ENCODE measurements around the gene RGS3.

The RGS3 gene

DNA sequence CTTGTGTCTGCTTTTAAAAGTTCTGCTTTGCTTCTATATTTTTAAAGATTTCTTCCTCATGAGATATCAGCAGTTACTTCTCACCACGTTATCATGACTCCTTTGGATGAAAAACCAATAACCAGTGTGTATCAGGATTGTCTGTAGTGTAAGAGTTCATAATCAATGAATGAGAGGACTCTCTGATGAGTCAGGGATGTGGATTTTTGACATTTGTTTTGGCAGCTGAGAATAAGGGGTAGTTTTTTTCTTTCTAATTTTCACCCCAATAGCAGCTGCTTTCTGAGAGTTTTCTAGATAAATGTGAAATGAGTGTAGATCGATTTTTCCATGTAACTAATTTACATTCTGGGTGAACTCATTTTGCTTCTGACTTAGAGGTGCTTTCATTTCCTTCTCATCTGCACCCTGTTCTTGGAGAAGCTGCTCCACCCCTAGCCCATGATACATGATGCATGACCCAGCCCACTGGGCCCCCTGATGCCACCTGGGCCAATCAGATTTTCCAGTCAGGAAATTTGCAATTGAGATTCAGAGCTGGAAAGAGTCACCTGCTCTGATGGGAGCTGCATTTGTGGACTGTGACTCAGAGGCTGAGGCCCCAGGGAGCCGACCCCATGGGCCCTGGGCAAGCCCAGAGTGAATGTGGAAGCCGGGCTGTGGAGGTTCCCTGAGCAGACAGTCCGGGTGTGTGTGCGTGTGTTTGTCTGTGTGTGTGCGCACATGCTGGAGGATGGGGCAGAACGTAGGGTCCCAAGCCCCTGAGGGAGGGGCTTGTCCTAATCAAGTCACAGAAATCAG, 159.3 kb downstream of the RGS3 start:
- H3K4me1 ChIP-seq (ENCODE audit: control insufficient read depth, insufficient read depth, low read length, poor library complexity, severe bottlenecking), result no peaks in the 10 kb centered on the region
- no peak overlapping the region for H3K4me3 ChIP-seq (ENCODE audit: insufficient read depth, low read depth, low read length, poor library complexity, severe bottlenecking)
- no peaks in the 10 kb centered on the region for H3K9me3 ChIP-seq (ENCODE audit: control insufficient read depth, low read length)
- no peaks in the 10 kb centered on the region for H3K36me3 ChIP-seq (ENCODE audit: control insufficient read depth, insufficient read depth, low read length)
- DNase-seq, result no peak
- no peaks in the 10 kb centered on the region for H3K27me3 ChIP-seq (replicated peaks; ENCODE audit: control insufficient read depth, insufficient read depth, low read length, poor library complexity, severe bottlenecking)
- H3K27ac ChIP-seq (ENCODE audit: insufficient read depth, low read length, poor library complexity, severe bottlenecking), result no peak overlapping the region

DNA sequence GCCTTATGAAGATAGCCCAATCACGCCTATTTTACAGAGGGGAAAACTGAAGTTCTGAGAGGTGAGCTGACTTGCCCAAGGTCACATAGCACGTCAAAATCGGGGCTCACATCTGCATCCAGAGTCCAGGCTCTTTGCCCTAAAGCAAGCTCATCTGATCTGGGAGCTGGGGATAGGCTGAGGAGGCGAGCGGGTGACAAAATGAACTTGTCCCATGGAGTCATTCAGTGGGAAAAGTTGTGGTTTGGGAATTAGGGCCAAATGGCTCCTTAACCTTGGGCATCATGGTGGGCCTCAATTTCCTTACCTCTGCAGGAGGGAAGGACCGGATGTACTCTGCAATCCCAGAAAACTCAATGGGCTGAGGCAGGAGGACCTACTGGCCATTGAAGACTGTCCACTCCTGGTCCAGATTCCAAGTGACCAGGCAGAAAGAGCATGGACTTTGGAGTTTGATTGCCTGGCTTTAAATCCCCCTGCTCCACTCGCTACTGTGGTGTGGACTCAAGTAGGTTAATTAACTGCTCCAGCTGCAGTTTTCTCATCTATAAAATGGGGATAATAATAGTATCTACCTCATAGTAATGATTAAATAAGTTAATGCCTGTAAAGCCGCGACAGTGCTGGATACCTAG, 160.4 kb downstream of the RGS3 start:
- Histone ChIP-seq H3K27me3 (replicated peaks; ENCODE audit: control insufficient read depth, insufficient read depth, low read length, poor library complexity, severe bottlenecking) (no peaks in the 10 kb centered on the region), H3K36me3 (ENCODE audit: control insufficient read depth, insufficient read depth, low read length) (no peaks in the 10 kb centered on the region), H3K9me3 (ENCODE audit: control insufficient read depth, low read length) (no peaks in the 10 kb centered on the region), H3K4me1 (ENCODE audit: control insufficient read depth, insufficient read depth, low read length, poor library complexity, severe bottlenecking) (no peaks in the 10 kb centered on the region), H3K27ac (ENCODE audit: insufficient read depth, low read length, poor library complexity, severe bottlenecking) (no peak overlapping the region), H3K4me3 (ENCODE audit: insufficient read depth, low read depth, low read length, poor library complexity, severe bottlenecking) (no peak overlapping the region)
- DNase-seq, result no peak

DNA sequence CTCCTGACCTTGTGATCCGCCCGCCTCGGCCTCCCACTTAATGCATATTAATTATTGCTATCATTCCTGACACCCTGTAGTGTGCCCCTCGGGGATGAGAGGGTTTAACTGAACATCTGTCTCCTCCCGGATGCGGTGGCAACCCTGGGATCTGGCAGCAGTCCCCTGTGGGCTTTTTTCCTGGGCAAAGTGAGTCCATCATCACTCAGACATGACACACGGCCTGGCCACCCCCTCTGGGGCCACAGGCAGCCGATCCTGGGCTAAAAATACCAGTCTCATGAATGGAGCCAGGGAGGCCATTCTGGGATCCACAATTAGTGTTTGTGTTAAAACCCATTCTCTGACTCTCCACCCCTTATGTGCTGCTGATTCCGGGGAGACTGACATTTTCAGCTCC, 161.2 kb downstream of the RGS3 start:
- Histone ChIP-seq H3K36me3 (ENCODE audit: control insufficient read depth, insufficient read depth, low read length) (no peaks in the 10 kb centered on the region), H3K4me1 (ENCODE audit: control insufficient read depth, insufficient read depth, low read length, poor library complexity, severe bottlenecking) (no peaks in the 10 kb centered on the region), H3K9me3 (ENCODE audit: control insufficient read depth, low read length) (no peaks in the 10 kb centered on the region), H3K4me3 (ENCODE audit: insufficient read depth, low read depth, low read length, poor library complexity, severe bottlenecking) (no peak overlapping the region), H3K27me3 (replicated peaks; ENCODE audit: control insufficient read depth, insufficient read depth, low read length, poor library complexity, severe bottlenecking) (no peaks in the 10 kb centered on the region), H3K27ac (ENCODE audit: insufficient read depth, low read length, poor library complexity, severe bottlenecking) (no peak overlapping the region)
- DNase-seq, result no peak

DNA sequence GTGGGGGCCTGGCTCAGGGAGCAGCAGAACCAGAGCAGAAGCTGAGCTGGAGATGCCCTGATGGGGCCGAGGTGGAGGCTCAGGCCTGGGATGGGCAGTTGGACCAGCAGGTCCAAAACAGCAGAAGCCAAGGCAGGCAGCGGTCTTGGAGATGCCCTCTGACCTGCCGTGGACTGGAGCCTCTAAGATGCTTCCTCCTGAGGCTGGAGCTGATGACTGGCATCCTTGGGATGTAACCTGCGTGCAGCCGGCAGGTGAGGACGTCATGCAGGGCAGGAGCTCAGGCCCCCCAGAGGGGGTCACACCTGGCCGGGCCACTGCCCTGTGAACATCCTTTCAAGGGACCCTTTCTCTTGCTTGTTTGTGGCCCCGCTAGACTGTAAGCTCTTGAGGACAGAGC, 162.0 kb downstream of the RGS3 start:
- H3K27ac ChIP-seq (ENCODE audit: insufficient read depth, low read length, poor library complexity, severe bottlenecking), result no peak overlapping the region

DNA sequence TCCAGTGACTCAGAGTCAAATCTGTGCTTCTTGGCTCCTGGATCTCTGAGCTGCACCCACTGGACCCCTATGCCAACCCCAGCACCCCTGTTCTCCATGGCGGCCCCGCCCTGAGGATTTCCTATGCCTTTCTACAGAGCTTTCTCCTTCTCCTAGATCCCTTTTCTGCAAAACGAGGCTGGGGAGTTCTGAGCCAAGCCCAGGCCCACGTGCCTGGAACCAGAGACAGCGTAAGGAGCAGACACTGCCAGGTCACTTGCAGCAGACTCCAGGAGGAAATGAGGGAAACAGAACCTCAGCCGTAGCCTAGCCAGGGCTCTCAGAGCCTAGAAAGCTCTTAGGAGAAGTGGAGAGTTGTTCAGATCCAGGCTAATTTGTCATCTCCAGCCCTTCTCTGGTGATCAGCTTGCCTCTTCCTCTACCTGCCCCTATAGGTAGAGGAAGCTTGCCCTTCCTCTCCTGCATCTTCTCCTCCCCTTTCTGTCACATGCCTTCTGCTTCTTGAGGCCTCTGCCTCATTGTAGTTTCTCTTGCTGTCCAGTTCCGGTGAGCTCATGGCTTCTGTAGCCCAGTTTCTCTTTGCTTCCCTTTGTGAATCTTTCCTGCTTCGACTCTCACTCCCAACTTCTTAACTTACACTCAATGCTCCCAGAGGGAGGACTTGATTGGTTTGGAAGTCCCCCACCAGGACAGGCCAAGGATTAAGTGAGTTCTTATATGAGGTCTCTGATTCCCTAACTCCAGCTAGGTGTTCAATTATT, 163.4 kb downstream of the RGS3 start:
- Histone ChIP-seq H3K4me3 (ENCODE audit: insufficient read depth, low read depth, low read length, poor library complexity, severe bottlenecking) (no peak overlapping the region), H3K36me3 (ENCODE audit: control insufficient read depth, insufficient read depth, low read length) (no peaks in the 10 kb centered on the region), H3K9me3 (ENCODE audit: control insufficient read depth, low read length) (no peaks in the 10 kb centered on the region), H3K27me3 (replicated peaks; ENCODE audit: control insufficient read depth, insufficient read depth, low read length, poor library complexity, severe bottlenecking) (no peaks in the 10 kb centered on the region), H3K4me1 (ENCODE audit: control insufficient read depth, insufficient read depth, low read length, poor library complexity, severe bottlenecking) (no peaks in the 10 kb centered on the region), H3K27ac (ENCODE audit: insufficient read depth, low read length, poor library complexity, severe bottlenecking) (no peak overlapping the region)
- DNase-seq, result no peak

More for the DNA sequence above, 162.0 kb downstream of the RGS3 start:
- Histone ChIP-seq H3K27me3 (replicated peaks; ENCODE audit: control insufficient read depth, insufficient read depth, low read length, poor library complexity, severe bottlenecking) (no peaks in the 10 kb centered on the region), H3K9me3 (ENCODE audit: control insufficient read depth, low read length) (no peaks in the 10 kb centered on the region), H3K36me3 (ENCODE audit: control insufficient read depth, insufficient read depth, low read length) (no peaks in the 10 kb centered on the region), H3K4me3 (ENCODE audit: insufficient read depth, low read depth, low read length, poor library complexity, severe bottlenecking) (no peak overlapping the region), H3K4me1 (ENCODE audit: control insufficient read depth, insufficient read depth, low read length, poor library complexity, severe bottlenecking) (no peaks in the 10 kb centered on the region)
- DNase-seq, result no peak

DNA sequence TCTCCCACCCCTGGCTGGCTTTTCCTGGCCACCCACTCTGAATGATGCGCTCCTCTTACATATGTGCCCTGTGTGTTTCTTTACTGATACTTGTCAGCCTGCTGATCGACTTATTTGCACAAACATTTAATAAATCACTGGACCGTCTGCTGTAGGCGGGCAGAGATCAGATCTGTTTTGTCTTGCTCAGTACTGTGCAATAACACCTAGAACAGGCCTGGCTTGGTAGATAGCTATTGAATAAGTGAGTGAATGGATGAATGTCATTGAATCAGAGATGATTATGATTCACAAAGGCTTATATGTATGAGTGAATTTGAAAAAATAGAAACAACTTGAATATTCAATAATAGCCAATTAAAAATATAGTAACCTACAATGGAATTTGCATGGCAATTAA, 165.1 kb downstream of the RGS3 start:
- Histone ChIP-seq H3K27ac (ENCODE audit: insufficient read depth, low read length, poor library complexity, severe bottlenecking) (no peak overlapping the region), H3K36me3 (ENCODE audit: control insufficient read depth, insufficient read depth, low read length) (no peaks in the 10 kb centered on the region), H3K9me3 (ENCODE audit: control insufficient read depth, low read length) (no peaks in the 10 kb centered on the region), H3K27me3 (replicated peaks; ENCODE audit: control insufficient read depth, insufficient read depth, low read length, poor library complexity, severe bottlenecking) (no peaks in the 10 kb centered on the region), H3K4me3 (ENCODE audit: insufficient read depth, low read depth, low read length, poor library complexity, severe bottlenecking) (no peak overlapping the region), H3K4me1 (ENCODE audit: control insufficient read depth, insufficient read depth, low read length, poor library complexity, severe bottlenecking) (no peaks in the 10 kb centered on the region)
- no peak for DNase-seq

DNA sequence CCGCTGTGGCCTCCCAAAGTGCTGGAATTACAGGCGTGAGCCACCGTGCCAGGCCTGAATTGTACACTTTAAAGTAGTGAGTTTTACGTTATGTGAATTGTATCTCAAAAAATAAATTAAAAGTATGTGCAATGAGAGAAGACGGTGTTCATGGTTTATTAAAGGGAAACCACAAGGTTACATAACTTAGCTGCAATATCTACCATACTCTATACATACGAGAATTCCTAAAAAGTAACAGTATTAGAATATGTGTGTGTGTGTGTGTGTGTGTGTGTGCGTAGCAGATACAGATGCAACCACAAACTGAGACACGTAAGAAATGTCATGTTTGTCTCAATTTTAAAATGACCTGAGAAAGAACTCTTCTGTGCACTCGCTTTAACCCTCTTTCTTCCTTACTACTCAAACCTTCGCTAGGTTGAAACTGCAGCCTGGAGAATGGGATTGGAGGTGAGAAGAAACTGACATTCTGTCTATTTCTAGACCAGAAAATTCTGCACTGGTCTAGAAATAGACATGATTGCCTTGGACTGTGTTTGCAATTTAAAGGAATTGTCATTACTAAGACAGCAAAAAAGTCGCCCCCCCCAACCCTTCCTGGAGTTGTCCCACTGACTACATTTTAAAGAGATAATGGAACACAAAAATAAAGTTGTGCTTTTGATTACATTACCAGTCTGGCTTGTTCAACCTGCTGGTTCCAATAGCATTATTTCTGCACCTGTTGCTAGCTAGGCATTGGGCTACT, 167.0 kb downstream of the RGS3 start:
- no peaks in the 10 kb centered on the region for H3K27me3 ChIP-seq (replicated peaks; ENCODE audit: control insufficient read depth, insufficient read depth, low read length, poor library complexity, severe bottlenecking)
- H3K4me1 ChIP-seq (ENCODE audit: control insufficient read depth, insufficient read depth, low read length, poor library complexity, severe bottlenecking), result no peaks in the 10 kb centered on the region
- no peak overlapping the region for H3K27ac ChIP-seq (ENCODE audit: insufficient read depth, low read length, poor library complexity, severe bottlenecking)
- H3K36me3 ChIP-seq (ENCODE audit: control insufficient read depth, insufficient read depth, low read length), result no peaks in the 10 kb centered on the region
- H3K4me3 ChIP-seq (ENCODE audit: insufficient read depth, low read depth, low read length, poor library complexity, severe bottlenecking), result no peak overlapping the region
- no peaks in the 10 kb centered on the region for H3K9me3 ChIP-seq (ENCODE audit: control insufficient read depth, low read length)
- DNase-seq, result no peak

DNA sequence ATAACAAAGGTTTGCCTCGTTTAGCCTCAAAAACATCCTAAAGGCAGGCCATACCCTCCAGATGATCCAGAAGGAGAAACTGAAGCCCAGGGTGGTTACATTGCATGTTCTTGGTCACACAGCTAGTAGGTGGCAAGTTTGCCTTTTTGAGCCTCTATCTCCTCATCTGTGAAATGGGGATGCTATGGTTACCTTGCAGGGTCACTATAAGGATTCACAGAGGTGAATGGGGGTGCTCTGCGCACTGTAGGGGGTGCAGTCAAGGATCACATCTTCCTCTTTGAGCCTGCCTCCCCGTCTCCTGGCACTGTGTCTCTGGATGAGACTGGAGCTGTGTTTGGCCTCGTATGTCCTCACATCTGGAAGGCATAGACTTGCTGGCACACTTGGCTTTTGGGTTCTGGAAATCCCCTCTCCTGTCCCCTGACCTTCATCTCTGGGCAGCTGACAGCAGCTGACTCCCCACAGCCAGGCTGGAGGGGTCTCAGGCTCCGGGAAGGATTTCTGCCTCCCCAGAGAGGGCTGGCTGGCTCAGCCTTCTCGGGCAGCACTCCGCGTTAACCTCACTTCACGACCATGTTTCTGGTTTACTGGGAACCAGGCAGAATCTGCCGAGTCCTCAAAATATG, 167.7 kb downstream of the RGS3 start:
- Histone ChIP-seq H3K9me3 (ENCODE audit: control insufficient read depth, low read length) (no peaks in the 10 kb centered on the region), H3K36me3 (ENCODE audit: control insufficient read depth, insufficient read depth, low read length) (no peaks in the 10 kb centered on the region), H3K27ac (ENCODE audit: insufficient read depth, low read length, poor library complexity, severe bottlenecking) (no peak overlapping the region), H3K4me1 (ENCODE audit: control insufficient read depth, insufficient read depth, low read length, poor library complexity, severe bottlenecking) (no peaks in the 10 kb centered on the region), H3K4me3 (ENCODE audit: insufficient read depth, low read depth, low read length, poor library complexity, severe bottlenecking) (no peak overlapping the region), H3K27me3 (replicated peaks; ENCODE audit: control insufficient read depth, insufficient read depth, low read length, poor library complexity, severe bottlenecking) (no peaks in the 10 kb centered on the region)
- no peak for DNase-seq

DNA sequence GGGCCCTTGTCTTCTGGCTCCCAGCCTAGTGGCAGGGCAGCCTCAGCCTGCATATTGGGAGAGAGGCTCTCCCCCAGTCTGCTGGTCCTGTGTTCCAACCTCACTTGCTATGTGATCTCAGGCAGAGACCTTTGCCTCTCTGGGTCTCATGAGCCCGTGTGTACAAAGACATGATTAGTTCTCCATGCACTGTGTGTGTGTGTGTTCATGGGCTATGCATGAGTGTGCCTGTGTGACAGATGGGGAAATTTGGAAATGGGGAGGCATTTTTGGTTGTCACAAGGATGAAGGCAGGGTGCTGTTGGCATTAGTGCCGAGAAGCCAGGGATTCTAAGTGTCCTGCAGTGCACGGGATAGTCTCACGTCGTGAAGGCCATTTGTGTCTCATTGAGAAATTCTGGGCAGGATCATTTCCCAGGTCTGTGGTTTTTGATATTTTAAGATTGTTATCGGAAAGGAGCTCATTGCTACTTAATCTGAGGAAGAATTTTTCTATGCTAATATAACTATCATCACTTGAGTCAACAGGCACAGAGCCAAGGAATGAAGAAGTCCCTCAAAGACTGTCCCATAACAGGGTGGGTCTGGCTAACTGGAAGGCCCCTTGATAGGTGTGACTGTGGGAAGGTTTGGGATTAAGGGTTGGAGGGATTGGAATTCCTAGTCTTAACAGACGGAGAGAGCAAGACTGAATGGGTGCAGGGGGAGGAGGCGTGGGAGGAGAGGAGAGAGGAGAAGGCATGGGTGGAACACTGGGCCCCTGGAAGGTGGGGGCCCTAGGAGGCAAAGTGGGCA, 168.5 kb downstream of the RGS3 start:
- Histone ChIP-seq H3K4me3 (ENCODE audit: insufficient read depth, low read depth, low read length, poor library complexity, severe bottlenecking) (no peak overlapping the region), H3K27ac (ENCODE audit: insufficient read depth, low read length, poor library complexity, severe bottlenecking) (no peak overlapping the region), H3K36me3 (ENCODE audit: control insufficient read depth, insufficient read depth, low read length) (no peaks in the 10 kb centered on the region), H3K4me1 (ENCODE audit: control insufficient read depth, insufficient read depth, low read length, poor library complexity, severe bottlenecking) (no peaks in the 10 kb centered on the region), H3K27me3 (replicated peaks; ENCODE audit: control insufficient read depth, insufficient read depth, low read length, poor library complexity, severe bottlenecking) (no peaks in the 10 kb centered on the region), H3K9me3 (ENCODE audit: control insufficient read depth, low read length) (no peaks in the 10 kb centered on the region)
- no peak for DNase-seq

Measured in effector memory CD4-positive, alpha-beta T cell (primary cell).